Measurements from ENCODE around the gene CABYR. TPM values are rescaled to one million over a fixed set of nuclear protein-coding genes. Genes with fewer than 3 reads are reported as not detected.

The CABYR gene
- total and polyA plus RNA-seq, 2 of the 8 experiments (the other 6 are each of a cell fraction or from before 2014, with no cell fraction given), result 14.5 to 18.8 TPM

GRCh38 chr18:24138789-24139616 lies at the start of gene CABYR (continued):
- TF ChIP-seq RAD21 (IDR thresholded peaks at IDR 0.05 in 1 of 2, conservative IDR thresholded peaks at IDR 0.05 in 1 of 2; ENCODE audit: low read depth in 2 of 2, low read length in 2 of 2), result no peak
- no peak for TF ChIP-seq BCL11A (IDR thresholded peaks at IDR 0.05; ENCODE audit: low read depth in 2 of 2, low read length in 2 of 2)
- TF ChIP-seq CREB1 (IDR thresholded peaks at IDR 0.05), result peak; percentile 65
- peak; percentile 9; the same call in 1 of the 2 replicates for TF ChIP-seq E2F6 (IDR thresholded peaks at IDR 0.05)
- TF ChIP-seq POLR2A (IDR thresholded peaks at IDR 0.05; ENCODE audit: control extremely low read depth in 1 of 2, low read depth in 2 of 2, low read length in 2 of 2), result peak; percentile 100
- TF ChIP-seq CEBPB (IDR thresholded peaks at IDR 0.05; ENCODE audit: low read depth, low read length), result no peak
- peak; percentile 97 for TF ChIP-seq TAF7 (optimal IDR thresholded peaks at IDR 0.05; ENCODE audit: borderline replicate concordance, low read depth, low read length)
- no peak for TF ChIP-seq ZNF274 (IDR thresholded peaks at IDR 0.05; ENCODE audit: borderline replicate concordance, extremely low read depth, low read length)
- no peak for TF ChIP-seq HDAC6 (IDR thresholded peaks at IDR 0.05; ENCODE audit: low read depth, low read length)
- TF ChIP-seq SAP30 (IDR thresholded peaks at IDR 0.05; ENCODE audit: insufficient read depth, insufficient replicate concordance, low read length), result peak; percentile 42
- no peak for TF ChIP-seq CHD2 (IDR thresholded peaks at IDR 0.05; ENCODE audit: low read length)
- 0 out of 4 replicates have a peak, but pooled peaks of 1 of the 2 experiments have one; percentile 14 for TF ChIP-seq HDAC2 (IDR thresholded peaks at IDR 0.05; ENCODE audit: borderline replicate concordance in 1 of 2, low read depth in 2 of 2, low read length in 2 of 2)
- TF ChIP-seq PHF8 (conservative IDR thresholded peaks at IDR 0.05; ENCODE audit: low read depth, low read length), result peak; percentile 94
- no peak for TF ChIP-seq ATF3 (IDR thresholded peaks at IDR 0.05; ENCODE audit: insufficient read depth, low read depth, low read length)
- no peak for TF ChIP-seq CTCF (IDR thresholded peaks at IDR 0.05; ENCODE audit: control extremely low read depth in 1 of 3, insufficient read depth in 1 of 3, low read depth in 1 of 3, low read length in 3 of 3)
- TF ChIP-seq KDM1A (IDR thresholded peaks at IDR 0.05; ENCODE audit: borderline replicate concordance, low read length), result no peak
- no peak for TF ChIP-seq TEAD4 (IDR thresholded peaks at IDR 0.05; ENCODE audit: low read depth, low read length)
- TF ChIP-seq TCF12 (IDR thresholded peaks at IDR 0.05; ENCODE audit: low read depth, low read length), result peak; percentile 65; the same call in 1 of the 2 replicates
- TF ChIP-seq BACH1 (IDR thresholded peaks at IDR 0.05; ENCODE audit: low read length), result no peak

Measured in H1 (cell line).